Activated CD4-positive, CD25-positive, alpha-beta regulatory T cell treated with anti-CD3 and anti-CD28 coated beads, Interleukin-2, amount 50 U/mL, for 24 hours (primary cell): ENCODE measurements around the gene CUX1.
"Not testable (repeated sequence)": the region's sequence is repeated elsewhere in the genome, so short reads cannot be mapped to it uniquely, and the experiment has no call there.

Source experiments
- ATAC-seq, 2 donors: fragments of 150-1000 bp; cut with Tn5 transposase; one replicate each; pipeline ENCODE4 v1.10.0; 2021; ENCODE audit warnings: mild to moderate bottlenecking in 1 of 2, moderate library complexity in 1 of 2

CUX1 gene

DNA sequence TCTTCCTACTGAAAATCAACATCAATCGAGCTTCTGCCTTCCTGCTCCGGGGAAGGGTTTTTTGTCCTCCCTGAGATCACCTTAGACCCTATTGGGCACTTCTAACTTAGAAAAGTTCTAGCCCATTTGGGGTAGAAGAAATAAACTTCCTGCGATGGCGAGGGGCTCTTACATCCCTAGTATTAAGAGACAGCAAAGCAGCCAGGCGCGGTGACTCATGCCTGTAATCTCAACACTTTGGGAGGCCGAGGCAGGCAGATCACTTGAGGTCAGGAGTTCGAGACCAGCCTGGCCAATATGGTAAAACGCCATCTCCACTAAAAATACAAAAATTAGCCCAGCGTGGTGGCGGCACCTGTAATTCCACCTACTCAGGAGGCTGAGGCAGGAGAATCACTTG, 507.7 kb downstream of the CUX1 start:
- not testable (repeated sequence) for ATAC-seq

DNA sequence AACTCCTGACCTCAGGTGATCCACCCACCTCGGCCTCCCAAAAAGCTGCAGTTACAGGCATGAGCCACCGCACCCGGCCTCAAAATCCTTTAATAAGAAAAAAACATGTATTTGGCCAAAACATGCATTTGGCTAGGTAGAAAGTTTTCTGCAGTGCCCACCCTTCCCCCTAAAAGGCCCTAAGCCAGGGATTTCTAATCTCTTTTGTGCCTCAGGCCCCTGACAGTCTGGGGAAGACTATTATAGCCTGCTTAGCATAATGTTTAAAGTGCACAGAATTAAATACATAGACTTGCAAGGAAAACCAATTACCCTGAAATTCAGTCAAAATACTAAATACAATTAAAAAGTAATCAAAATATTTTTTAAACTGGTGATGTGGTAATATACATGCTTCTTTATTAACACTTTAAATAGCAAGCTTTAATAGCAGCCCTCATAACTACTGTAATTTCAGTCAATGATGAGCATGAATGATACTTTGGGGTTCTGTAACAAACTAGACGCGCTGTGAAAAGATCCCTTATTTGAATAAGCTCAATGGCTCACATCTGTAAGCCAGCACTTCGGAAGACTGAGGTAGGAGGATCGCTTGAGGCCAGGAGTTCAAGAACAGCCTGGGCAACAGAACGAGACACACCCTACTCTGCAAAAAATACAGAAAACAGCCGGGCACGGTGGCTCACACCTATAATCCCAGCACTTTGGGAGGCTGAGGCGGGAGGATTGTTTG, 508.9 kb downstream of the CUX1 start:
- ATAC-seq, result no peak

DNA sequence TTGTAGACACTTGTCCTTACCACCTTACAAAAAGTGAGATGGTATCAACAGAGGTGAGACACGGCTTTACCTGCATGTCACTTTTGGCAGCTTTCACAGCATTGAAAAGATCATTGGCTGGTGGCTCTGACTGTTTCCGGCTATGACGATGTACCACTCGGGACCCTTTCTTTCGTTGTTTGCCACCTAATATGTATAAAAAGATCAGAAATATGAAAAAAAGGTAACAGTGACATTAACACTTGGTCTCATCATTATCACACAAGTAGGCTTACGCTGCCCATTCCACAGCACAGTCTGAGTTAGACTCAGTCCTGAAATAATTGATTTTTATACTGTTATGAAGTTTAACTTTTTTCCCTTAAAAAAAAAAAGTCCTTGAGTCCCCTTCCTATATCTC, 509.8 kb downstream of the CUX1 start:
- not testable (repeated sequence) for ATAC-seq

- not testable (repeated sequence) for ATAC-seq
Measured at GRCh38 chr7:102328863-102329262, 511.4 kb downstream of the CUX1 start.

GRCh38 chr7:102329366-102329765, 511.9 kb downstream of the CUX1 start:
- not testable (repeated sequence) for ATAC-seq

DNA sequence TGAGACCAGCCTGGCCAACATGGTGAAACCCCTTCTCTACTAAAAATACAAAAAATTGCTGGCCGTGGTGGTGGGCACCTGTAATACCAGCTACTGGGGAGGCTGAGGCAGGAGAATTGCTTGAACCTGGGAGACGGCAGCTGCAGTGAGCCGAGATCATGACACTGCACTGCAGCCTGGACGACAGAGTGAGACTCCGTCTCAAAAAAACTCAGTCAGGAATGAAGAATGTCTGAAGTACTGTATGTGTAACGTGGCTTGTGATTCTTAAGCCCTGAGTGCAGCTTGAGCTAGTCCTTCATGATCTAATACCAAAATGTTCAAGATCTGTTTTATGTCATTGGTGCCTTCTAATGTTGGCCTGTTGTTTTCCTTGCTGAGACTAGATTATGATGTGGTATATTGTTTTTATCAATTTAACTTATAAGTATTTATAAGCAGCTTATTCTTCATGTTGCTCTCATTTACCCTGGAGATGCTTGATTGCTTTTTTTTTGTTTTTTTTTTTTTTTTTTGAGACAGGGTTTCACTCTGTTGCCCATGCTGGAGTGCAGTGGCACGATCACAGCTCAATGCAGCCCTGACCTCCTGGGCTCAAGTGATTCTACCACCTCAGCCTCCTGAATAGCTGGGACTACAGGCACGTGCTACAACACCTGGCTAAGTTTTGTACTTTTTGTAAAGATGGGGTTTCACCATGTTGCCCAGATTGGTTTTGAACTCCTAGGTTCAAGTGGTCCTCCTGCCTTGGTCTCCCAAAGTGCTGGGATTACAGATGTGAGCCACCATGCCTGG, 513.4 kb downstream of the CUX1 start:
- not testable (repeated sequence) for ATAC-seq
